HG02763 (cell line): ENCODE data around the gene RNF126.

Experiments used
- ATAC-seq: cut with Tn5 transposase; IDR thresholded peaks from one replicate; pipeline ENCODE4 v1.9.1; 2021; ENCODE audit warnings: mild to moderate bottlenecking, moderate library complexity; ENCODE audit not compliant: unreplicated experiment

The RNF126 gene

DNA sequence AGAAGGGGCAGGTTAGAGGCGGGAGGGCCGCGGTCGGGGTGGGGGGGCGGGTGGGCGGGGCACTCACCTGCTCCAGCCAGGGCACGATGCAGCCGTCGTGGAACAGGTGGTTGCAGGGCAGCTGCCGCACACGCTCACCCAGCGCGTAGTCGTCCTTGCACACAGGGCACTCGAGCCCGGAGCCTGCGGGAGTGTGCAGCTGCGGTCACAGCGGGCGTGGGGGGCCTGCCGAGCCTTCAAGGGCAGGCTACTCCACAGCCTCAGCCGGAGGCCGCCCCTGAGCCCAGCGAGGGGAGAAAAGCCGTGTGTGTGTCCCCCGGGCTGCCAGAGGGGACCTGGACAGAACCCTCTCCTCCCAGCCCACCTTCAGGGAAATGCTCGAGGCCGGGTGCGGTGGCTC, 14.7 kb downstream of the RNF126 start:
- no peak for ATAC-seq

DNA sequence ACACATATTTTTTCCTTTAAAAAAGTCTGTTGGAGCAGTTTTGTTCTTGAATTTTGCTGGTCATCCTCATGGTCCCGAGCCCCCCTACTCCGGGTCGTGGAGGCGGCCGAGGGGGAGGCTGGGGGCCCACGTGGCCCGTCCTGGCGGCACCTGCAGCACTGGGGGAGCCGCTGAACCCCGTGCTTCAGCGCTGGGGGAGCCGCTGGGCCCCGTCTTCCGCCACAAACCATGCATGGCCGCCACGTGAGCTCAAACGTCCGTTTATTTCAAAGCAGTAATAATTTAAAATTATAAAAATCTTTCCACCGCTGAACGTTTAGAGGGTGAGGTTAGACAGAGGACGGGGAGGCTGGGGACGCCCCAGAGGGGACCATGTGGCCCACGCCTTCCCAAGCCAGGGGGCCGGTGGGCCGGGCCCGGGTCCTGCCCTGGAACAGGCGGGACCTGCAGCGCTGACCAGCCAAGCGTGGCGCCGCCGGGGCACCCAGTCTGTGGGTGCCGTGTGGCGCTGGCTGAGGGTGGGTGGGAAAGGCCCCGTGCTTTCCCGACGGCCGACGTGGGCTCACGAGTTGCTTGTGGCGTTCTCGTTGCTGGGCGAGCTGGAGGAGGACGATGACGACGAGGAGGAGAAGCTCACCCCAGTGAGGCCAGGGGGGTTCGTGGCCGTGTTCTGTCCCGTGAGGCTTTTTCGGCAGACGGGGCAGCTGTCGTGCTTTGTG, 15.3 kb downstream of the RNF126 start:
- ATAC-seq, result no peak

DNA sequence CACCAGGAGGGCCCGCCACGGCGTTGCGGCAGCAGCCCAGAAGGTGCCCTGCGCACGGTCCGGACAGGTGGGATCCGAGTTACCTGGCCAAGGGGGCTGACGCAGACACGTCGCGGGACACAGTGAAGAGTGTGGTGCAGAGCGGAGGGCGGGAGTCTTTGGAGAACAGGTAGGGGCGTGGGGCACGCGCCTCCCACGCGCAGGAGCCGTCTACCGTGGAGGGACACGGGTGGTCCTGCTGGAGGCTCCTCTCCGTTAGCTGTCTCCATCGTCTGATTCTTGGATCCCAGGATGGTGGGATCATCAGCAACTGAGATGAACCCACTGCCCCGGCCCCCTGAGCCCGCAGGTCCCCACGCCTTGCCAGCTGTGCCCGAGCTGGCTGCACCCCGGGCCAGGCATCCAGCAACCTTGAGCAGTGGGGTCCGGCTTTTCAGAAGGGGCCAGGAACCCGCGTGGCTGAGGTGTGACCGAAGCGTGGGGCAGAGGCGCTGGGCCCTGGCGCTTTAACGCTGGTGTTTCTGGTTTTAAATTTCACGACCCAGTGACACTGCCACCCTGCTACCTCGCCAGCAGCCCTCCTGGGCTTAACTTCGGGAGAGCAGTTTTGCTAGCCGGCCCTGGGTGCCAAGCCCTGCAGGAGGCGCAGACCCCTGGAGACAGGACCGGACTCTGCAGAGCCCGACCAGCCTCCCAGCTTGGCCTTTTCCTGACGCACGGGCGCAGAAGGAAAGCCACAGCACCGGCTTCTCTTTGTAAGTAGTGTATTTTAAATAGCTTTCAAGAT, 16.0 kb downstream of the RNF126 start:
- no peak for ATAC-seq

DNA sequence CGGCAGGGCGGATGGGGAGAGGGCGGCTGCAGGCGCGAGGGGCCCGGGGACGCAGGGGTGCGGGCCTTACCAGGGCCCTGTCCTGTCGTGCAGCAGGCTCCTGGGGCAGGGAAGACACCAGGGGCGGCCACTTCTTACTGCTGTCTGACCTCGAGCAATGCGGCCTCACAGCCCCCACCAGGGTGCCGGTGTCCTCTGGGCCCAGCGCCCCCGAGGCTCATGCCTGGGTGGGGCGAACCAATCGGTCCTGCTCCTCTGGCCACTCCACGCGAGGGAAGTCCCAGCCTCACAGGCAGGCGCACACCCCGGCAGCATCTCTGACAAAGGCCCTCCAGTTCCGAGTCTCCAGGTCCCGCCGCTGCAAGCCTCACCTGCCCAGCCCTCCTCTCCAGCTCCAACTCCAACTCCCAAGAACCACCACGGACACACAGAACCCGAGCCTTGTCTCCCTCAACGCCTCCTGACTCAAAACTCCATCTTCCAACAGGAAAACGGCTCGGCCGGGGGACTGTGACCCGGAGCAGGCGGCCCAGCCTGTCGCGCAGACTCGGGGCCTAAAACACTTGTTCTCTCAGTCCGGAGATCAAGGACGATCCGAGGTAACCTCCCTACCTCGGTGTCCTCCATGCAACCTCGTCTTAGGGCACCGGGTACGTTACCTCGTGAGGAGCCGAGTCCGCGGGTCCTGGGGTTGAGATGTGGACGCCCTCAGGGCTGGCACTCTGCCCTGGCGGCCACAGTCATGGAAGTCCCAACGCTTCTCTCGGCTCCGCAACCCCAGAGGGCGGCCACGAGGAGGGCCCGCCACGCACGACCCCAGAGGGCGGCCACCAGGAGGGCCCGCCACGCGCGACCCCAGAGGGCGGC, 16.9 kb downstream of the RNF126 start:
- no peak for ATAC-seq

DNA sequence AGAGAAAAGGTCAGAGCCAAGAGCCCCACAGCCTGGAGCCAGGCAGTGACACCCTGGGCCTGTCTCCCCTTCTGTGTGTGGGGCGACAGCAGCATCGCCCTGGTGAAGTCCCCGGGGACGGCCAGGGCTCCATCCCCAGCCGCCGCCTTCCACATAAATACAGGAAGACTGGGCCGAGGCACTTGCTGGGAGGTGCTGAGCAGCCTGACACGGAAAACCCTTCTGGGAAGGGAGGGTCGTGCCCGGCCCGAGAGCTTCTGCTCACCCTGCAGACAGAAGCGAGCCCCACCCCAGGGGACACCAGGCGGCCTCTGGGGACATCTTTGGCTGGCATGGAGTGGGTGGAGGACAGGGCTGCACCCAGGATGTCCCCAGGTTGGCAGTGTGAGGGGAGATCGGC, 18.2 kb downstream of the RNF126 start:
- no peak for ATAC-seq

DNA sequence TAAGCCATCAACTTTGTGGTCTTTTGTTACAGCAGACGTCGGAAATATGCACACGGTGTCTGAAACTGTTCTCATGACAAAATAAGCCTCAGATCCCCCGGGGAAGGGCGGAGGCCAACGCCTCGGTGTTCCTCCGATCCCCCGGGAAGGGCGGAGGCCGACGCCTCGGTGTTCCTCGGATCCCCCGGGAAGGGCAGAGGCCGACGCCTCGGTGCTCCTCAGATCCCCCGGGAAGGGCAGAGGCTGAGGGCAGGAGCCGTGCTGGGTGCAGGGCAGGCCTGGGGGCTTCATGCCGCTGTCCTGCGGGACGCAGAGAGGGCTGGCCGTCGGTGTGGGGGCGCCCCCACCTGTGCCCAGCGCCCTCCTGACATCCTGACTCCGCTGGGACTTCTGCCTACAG, 18.7 kb downstream of the RNF126 start:
- no peak for ATAC-seq

DNA sequence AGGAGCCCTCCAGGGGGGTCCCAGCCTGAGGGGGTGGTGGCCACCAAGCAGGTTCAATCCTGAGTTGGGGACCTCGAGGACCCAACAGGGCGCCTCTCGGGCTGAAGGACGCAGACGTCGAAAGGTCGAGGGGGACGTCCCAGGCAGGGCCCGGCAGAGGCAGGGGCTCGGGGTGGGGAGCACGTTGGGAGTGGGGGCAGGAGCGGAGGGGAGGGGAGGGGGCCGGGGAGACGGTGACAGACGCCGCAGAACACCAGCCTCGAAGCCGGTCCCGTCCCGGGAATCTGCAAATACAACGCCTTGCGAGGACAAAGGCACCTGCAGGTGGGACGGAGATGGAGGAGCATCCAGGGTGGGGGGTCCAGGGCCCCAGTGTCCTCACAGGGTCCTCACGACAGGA, 19.3 kb downstream of the RNF126 start:
- no peak for ATAC-seq

DNA sequence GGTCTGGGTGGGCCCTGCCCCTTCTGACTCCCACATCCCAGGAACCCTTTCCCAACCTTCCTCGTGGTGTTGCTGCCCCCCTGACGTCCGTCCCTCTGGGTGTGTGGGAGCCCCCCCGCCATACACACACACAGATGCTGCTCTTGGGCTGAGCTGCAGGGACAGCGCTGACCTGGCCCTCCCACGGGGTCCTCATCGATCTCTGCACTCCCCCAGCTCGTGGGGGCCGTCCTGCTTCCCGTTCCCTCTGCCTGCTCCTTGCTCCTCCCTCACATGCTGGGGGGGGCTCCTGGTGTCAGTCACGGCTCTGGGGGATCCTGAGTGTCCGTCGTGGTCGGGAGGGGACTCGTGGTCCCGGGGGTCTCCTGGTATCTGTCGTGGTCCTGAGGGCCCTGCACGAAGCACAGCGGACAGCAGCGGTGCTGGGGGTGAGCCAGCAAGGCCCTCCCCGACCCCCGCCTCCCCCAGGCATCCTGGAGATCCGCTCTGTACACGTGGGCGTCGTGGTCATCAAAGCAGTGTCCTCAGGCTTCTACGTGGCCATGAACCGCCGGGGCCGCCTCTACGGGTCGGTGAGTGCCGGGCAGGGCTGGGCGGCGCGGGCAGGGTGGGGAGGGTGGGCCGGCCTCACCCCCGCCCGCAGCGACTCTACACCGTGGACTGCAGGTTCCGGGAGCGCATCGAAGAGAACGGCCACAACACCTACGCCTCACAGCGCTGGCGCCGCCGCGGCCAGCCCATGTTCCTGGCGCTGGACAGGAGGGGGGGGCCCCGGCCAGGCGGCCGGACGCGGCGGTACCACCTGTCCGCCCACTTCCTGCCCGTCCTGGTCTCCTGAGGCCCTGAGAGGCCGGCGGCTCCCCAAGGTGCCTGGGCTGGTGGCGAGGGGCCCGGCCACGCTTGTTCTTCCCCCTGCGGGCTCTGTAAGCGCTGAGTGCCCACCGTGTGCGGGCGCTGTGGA, 20.0 kb downstream of the RNF126 start:
- ATAC-seq, result no peak

DNA sequence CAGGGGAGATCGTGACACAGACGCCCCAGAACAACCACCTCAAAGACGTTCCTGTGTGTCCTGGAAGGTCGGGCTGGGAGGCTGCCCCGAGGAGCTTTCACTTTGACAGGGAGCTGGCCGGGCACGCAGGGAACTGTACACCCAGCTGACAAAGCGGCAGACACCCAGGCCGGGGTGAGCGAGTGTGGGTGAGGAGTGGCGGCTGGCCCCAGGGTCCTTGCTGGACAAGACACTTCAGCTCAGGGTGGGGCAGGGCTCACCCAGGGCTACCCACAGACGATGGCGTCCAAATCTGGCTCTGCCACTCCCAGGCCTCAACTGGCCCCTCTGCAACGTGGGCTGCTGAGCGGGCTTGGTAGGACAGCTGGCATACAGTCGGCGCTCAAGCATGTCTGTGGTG, 21.3 kb downstream of the RNF126 start:
- no peak for ATAC-seq

- ATAC-seq, result no peak
Observed at GRCh38 chr19:640606-641189, 22.3 kb downstream of the RNF126 start.

DNA sequence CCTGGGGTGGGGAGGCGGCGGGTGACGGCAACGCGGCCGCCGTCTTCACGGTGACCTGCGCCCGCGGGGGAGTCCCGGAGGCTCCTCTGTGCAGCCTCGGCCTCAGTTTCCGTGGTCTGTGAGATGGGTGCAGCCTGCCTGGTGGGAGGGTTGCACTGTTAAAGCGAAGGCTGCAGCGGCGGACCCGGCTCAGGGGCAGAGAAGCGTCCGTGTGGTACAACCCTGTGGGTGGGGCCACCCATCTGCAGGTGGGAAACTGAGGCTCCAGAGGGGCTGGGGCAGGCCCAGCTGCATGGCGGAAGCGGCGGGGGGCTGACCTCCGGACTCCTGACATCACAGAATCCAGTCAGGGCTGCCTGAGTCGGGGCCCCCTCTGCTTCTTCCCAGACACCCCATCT, 22.9 kb downstream of the RNF126 start:
- ATAC-seq, result no peak

GRCh38 chr19:639253-640160, 23.5 kb downstream of the RNF126 start, which contains the start of gene FGF22:
TSS of gene FGF22 (plus strand) at chr19:639879. CDS start at chr19:639926, 47 bp downstream.
- ATAC-seq, result peak; percentile 55

DNA sequence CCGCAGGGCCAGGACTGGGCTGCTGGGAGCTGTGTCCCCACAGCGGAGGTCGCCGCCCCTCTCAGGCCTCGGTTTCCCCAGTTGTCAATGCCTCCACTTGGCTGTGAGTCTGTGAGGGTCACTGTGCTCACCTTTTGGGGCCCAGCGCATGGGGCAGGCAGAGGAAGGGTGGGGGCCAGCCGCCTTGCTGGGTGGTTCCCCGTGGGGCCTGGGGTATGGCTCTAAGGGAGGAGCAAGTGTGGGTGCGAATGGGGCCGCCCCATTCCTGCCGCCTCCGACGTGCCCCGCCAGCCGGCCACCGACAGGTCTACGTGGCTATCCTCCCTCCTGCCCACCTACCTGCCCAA, 24.1 kb downstream of the RNF126 start:
- no peak for ATAC-seq

DNA sequence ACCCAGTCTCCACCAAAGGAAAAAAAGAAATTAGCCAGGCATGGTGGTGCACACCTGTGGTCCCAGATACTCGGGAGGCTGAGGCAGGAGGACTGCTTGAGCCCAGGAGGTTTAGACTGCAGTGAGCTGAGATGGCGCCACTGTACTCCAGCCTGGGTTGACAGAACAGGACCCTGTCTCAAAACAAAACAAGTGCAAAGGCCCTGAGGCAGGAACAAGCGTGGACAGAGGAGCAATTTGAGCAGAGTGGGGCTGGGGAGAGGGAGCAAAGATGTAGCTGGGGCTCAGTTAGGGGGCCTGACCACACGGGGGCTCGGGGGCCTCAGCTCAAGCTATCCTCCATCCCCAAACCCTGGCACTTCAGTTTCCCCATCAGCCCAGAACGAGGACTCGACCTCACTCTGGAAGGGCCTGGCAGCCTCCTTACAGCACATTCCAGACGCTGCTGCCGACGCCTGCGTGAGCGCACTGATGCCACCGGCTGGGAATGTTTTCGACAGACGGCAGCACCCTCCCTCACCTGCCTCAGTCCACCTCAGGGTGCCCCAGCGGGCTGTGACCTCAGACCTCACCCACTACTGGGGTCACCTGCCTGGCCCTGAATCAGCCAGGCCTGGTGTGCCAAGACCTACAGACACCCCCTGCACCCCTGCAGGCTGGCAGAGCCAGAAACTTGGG, 27.9 kb downstream of the RNF126 start:
- ATAC-seq, result no peak

- no peak for ATAC-seq
Observed at GRCh38 chr19:633786-634639, 29.0 kb downstream of the RNF126 start.

DNA sequence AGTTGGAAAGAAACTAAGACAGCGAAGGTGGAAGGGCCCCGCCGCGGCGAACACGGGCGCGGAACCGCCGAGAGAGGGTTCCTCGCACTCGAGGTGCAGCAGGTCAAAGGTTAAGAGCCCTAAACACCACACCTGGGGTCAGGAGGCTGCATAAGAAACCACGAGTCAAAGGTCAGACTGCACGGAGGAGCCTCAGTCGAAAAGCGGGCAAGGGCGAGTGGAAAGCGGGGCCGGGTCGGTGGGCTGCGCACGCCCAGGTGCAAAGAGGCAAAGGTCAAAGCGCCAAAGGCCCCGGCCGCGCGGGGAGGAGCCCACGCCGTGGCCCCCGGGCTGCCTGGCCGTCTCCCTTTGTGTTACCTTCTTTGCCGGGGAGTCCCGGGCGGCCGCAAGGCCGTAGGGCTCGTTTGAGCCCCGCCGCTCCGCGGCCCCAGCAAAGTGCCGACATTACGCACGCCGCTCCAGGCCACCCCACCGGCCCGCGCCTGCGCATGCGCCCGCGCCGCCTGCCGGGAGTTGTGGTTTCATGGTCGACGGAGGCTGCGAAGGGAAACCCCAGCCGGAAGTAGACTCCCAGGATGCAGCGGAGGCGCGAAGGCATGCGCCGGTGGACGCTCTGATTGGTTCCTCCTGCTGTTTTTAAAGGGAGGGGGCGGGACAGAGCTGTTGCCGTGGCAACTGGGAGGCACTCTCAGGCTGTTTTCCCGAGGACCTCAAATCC, 29.8 kb downstream of the RNF126 start, which contains the start of gene POLRMT:
TSS of gene POLRMT (minus strand) at position 470 of the 718 bp plus-strand sequence. CDS start at position 445, 25 bp downstream.
- peak; percentile 85 for ATAC-seq
